Fibroblast of lung (primary cell): Measurements from ENCODE around the gene TNRC18.
"Not testable (repeated sequence)": the region's sequence is repeated elsewhere in the genome, so short reads cannot be mapped to it uniquely, and the experiment has no call there.

ENCODE experiments used
- CTCF ChIP-seq, 2 donors: IDR thresholded peaks in 1 of 2; conservative IDR thresholded peaks in 1 of 2; 1 replicate in 1 of 2; 2 replicates in 1 of 2; pipeline ENCODE4 v1.5.1; 2011 to 2012; ENCODE audit warnings: low read length in 2 of 2, control low read depth in 1 of 2, inconsistent platforms in 1 of 2, low read depth in 1 of 2, mild to moderate bottlenecking in 1 of 2
- EZH2 ChIP-seq: IDR thresholded peaks from 2 replicates; pipeline ENCODE4 v1.5.1; 2012; ENCODE audit warnings: low read length, control low read depth, mild to moderate bottlenecking; ENCODE audit errors: missing control alignments

- not testable (repeated sequence) for TF ChIP-seq EZH2; CTCF (conservative IDR thresholded peaks at IDR 0.05 in 1 of 2, IDR thresholded peaks at IDR 0.05 in 1 of 2; ENCODE audit: low read depth in 1 of 2, low read length in 2 of 2)
Observed at GRCh38 chr7:5288560-5288959, 135.1 kb downstream of the TNRC18 start.
